Measurements from ENCODE around the gene TRPC5OS.

The TRPC5OS gene

GRCh38 chrX:111875881-111876280, at the start of gene TRPC5OS:
Gene TRPC5OS (plus strand): TSS chrX:111876181. CDS start chrX:111901850, 25,669 bp downstream.
- no peak for DNase-seq

GRCh38 chrX:111829345-111829744, 46.6 kb upstream of the TRPC5OS start:
- no peak for DNase-seq

- no peak for DNase-seq
Observed at GRCh38 chrX:111830571-111830970, 45.4 kb upstream of the TRPC5OS start.

GRCh38 chrX:111831343-111831742, 44.6 kb upstream of the TRPC5OS start:
- no peak for DNase-seq

- no peak for DNase-seq
Observed at GRCh38 chrX:111837197-111837596, 38.8 kb upstream of the TRPC5OS start.

GRCh38 chrX:111847491-111848133, 28.4 kb upstream of the TRPC5OS start:
- DNase-seq, result no peak

GRCh38 chrX:111848541-111848940, 27.4 kb upstream of the TRPC5OS start:
- no peak for DNase-seq

- DNase-seq, result no peak
Observed at GRCh38 chrX:111850975-111851374, 25.0 kb upstream of the TRPC5OS start.

- no peak for DNase-seq
Observed at GRCh38 chrX:111854556-111855490, 21.2 kb upstream of the TRPC5OS start.

GRCh38 chrX:111857534-111858060, 18.4 kb upstream of the TRPC5OS start:
- no peak for DNase-seq

GRCh38 chrX:111861605-111862004, 14.4 kb upstream of the TRPC5OS start:
- no peak for DNase-seq

- no peak for DNase-seq
Observed at GRCh38 chrX:111867236-111867635, 8.7 kb upstream of the TRPC5OS start.

- DNase-seq, result peak; percentile 7
Observed at GRCh38 chrX:111868726-111869638, 7.0 kb upstream of the TRPC5OS start.

GRCh38 chrX:111869639-111870034, 6.3 kb upstream of the TRPC5OS start:
- DNase-seq, result peak; percentile 59

GRCh38 chrX:111874241-111874640, 1.7 kb upstream of the TRPC5OS start:
- no peak for DNase-seq

- DNase-seq, result no peak
Observed at GRCh38 chrX:111876646-111877045, 665 bp downstream of the TRPC5OS start.

GRCh38 chrX:111877681-111878080, 1.7 kb downstream of the TRPC5OS start:
- no peak for DNase-seq

- no peak for DNase-seq
Observed at GRCh38 chrX:111880735-111881134, 4.8 kb downstream of the TRPC5OS start.

- DNase-seq, result no peak
Observed at GRCh38 chrX:111881715-111882114, 5.7 kb downstream of the TRPC5OS start.

- no peak for DNase-seq
Observed at GRCh38 chrX:111886678-111887077, 10.7 kb downstream of the TRPC5OS start.

- DNase-seq, result no peak
Observed at GRCh38 chrX:111888600-111888999, 12.6 kb downstream of the TRPC5OS start.

- no peak for DNase-seq
Observed at GRCh38 chrX:111892375-111892774, 16.4 kb downstream of the TRPC5OS start.

- DNase-seq, result no peak
Observed at GRCh38 chrX:111896148-111896547, 20.2 kb downstream of the TRPC5OS start.
